ENCODE measurements around the gene ERCC1.

The ERCC1 gene

GRCh38 chr19:45358213-45358792 lies 65.4 kb downstream of the ERCC1 start:
- no peak for DNase-seq

GRCh38 chr19:45357445-45357783 lies 66.3 kb downstream of the ERCC1 start:
- DNase-seq = no peak

All from stimulated activated CD4-positive, alpha-beta T cell treated with anti-CD3 and anti-CD28 coated beads, Interleukin-4, amount 100 ng/mL, for 4 hours (primary cell).